RWPE2 (cell line): ENCODE data around the gene ASB5.
A peak's percentile ranks its signal among the peaks of the same experiment; 100 is the strongest.

Experiments
- ATAC-seq: fragments of 200-7000 bp; cut with Tn5 transposase; 3 replicates; pipeline ENCODE4 v1.9.1; 2021; ENCODE audit warnings: low read depth
- DNase-seq: peaks from one replicate; pipeline ENCODE4 v3.0.0-alpha.2; 2020; ENCODE audit warnings: low spot score
- H3K27ac ChIP-seq: fragments of 450-650 bp; 2 replicates; pipeline ENCODE4 v1.5.1; 2017; ENCODE audit warnings: mild to moderate bottlenecking; ENCODE audit not compliant: poor library complexity, severe bottlenecking
- H3K27me3 ChIP-seq: fragments of 250-450 bp; sonication (Bioruptor Pico); 2 replicates; pipeline ENCODE4 v1.5.1; 2021; ENCODE audit warnings: mild to moderate bottlenecking, moderate library complexity; ENCODE audit not compliant: insufficient read depth, poor library complexity, severe bottlenecking
- H3K36me3 ChIP-seq: fragments of 250-450 bp; sonication (Bioruptor Pico); 2 replicates; pipeline ENCODE4 v1.5.1; 2020; ENCODE audit warnings: low read depth, mild to moderate bottlenecking, moderate library complexity
- H3K4me1 ChIP-seq: fragments of 250-450 bp; sonication (Bioruptor Pico); 2 replicates; pipeline ENCODE4 v1.5.1; 2021; ENCODE audit warnings: mild to moderate bottlenecking, moderate library complexity; ENCODE audit not compliant: insufficient read depth, poor library complexity, severe bottlenecking
- H3K4me3 ChIP-seq: fragments of 250-450 bp; sonication (Bioruptor Pico); 2 replicates; pipeline ENCODE4 v1.5.1; 2021; ENCODE audit warnings: mild to moderate bottlenecking, moderate library complexity; ENCODE audit not compliant: severe bottlenecking
- H3K9me3 ChIP-seq: fragments of 250-450 bp; sonication (Bioruptor Pico); 2 replicates; pipeline ENCODE4 v1.5.1; 2021; ENCODE audit warnings: mild to moderate bottlenecking, moderate library complexity; ENCODE audit not compliant: severe bottlenecking
- CTCF ChIP-seq: fragments of 450-650 bp; IDR thresholded peaks from one replicate; pipeline ENCODE4 v1.5.1; 2017; ENCODE audit warnings: mild to moderate bottlenecking, moderate library complexity; ENCODE audit not compliant: poor library complexity, severe bottlenecking

ASB5 gene

GRCh38 chr4:176268963-176269362 is at the start of gene ASB5:
TSS of gene ASB5 (minus strand) at chr4:176269222. CDS start at chr4:176269108, 114 bp downstream.
- ATAC-seq = no peak
- H3K4me1 ChIP-seq = peaks cover 21% of the 10 kb centered on the region
- H3K9me3 ChIP-seq = no peaks in the 10 kb centered on the region
- H3K4me3 ChIP-seq = no peak within 1 kb of the TSS
- H3K27me3 ChIP-seq = no peaks in the 10 kb centered on the region
- no peak for DNase-seq
- peak within 1 kb of the TSS; percentile 98 for H3K27ac ChIP-seq
- no peaks in the 10 kb centered on the region for H3K36me3 ChIP-seq
- no peak for TF ChIP-seq CTCF

- Histone ChIP-seq H3K27ac (no peak overlapping the region), H3K4me1 (peaks cover 10% of the 10 kb centered on the region), H3K36me3 (no peaks in the 10 kb centered on the region), H3K4me3 (no peak overlapping the region), H3K27me3 (no peaks in the 10 kb centered on the region), H3K9me3 (no peaks in the 10 kb centered on the region)
- no peak for DNase-seq
- ATAC-seq = no peak
- TF ChIP-seq CTCF = no peak
Observed at GRCh38 chr4:176313596-176314336, 44.7 kb upstream of the ASB5 start.

GRCh38 chr4:176309772-176310171 is 40.8 kb upstream of the ASB5 start:
- no peaks in the 10 kb centered on the region for H3K27me3 ChIP-seq
- H3K36me3 ChIP-seq = no peaks in the 10 kb centered on the region
- ATAC-seq (peak; percentile 61; the same call in 2 of the 3 replicates), DNase-seq (no peak)
- H3K4me1 ChIP-seq = peaks cover 7% of the 10 kb centered on the region
- H3K27ac ChIP-seq = no peak overlapping the region
- TF ChIP-seq CTCF = no peak
- no peaks in the 10 kb centered on the region for H3K9me3 ChIP-seq
- H3K4me3 ChIP-seq = no peak overlapping the region

GRCh38 chr4:176309046-176309445 is 40.0 kb upstream of the ASB5 start:
- TF ChIP-seq CTCF = no peak
- Histone ChIP-seq H3K36me3 (no peaks in the 10 kb centered on the region), H3K27ac (no peak overlapping the region), H3K9me3 (no peaks in the 10 kb centered on the region), H3K27me3 (no peaks in the 10 kb centered on the region), H3K4me3 (no peak overlapping the region), H3K4me1 (peaks cover 7% of the 10 kb centered on the region)
- ATAC-seq (no peak), DNase-seq (no peak)

GRCh38 chr4:176308441-176308840 is 39.4 kb upstream of the ASB5 start:
- H3K4me3 ChIP-seq = no peak overlapping the region
- ATAC-seq (no peak), DNase-seq (no peak)
- H3K4me1 ChIP-seq = peaks cover 7% of the 10 kb centered on the region
- TF ChIP-seq CTCF = no peak
- no peak overlapping the region for H3K27ac ChIP-seq
- H3K27me3 ChIP-seq = no peaks in the 10 kb centered on the region
- H3K9me3 ChIP-seq = no peaks in the 10 kb centered on the region
- no peaks in the 10 kb centered on the region for H3K36me3 ChIP-seq
